K562 (cell line): ENCODE results near the gene HNRNPA2B1.

Experiments used
- E2F4 ChIP-seq: sonication (generic); formaldehyde crosslinking; IDR thresholded peaks from 2 replicates; pipeline ENCODE4 v1.8.0; 2022; ENCODE audit warnings: mild to moderate bottlenecking, low read depth, missing genetic modification reagents
- FOXA1 ChIP-seq: fragments of 450-650 bp; IDR thresholded peaks from 2 replicates; pipeline ENCODE4 v1.6.1; 2016; ENCODE audit warnings: mild to moderate bottlenecking, borderline replicate concordance
- FOXK2 ChIP-seq, 2 experiments: fragments of 450-650 bp; IDR thresholded peaks in 1 of 2; conservative IDR thresholded peaks in 1 of 2; 2 replicates each; pipeline ENCODE4 v1.6.1; 2016; ENCODE audit warnings: low read depth in 2 of 2, mild to moderate bottlenecking in 1 of 2
- GMEB1 ChIP-seq: fragments of 250-450 bp; sonication (Bioruptor Pico); IDR thresholded peaks from 2 replicates; pipeline ENCODE4 v1.4.0; 2020; ENCODE audit warnings: mild to moderate bottlenecking
- MAZ ChIP-seq, 2 experiments: fragments of 450-650 bp in 1 of 2; sonication (generic) in 1 of 2; formaldehyde crosslinking; IDR thresholded peaks in 1 of 2; conservative IDR thresholded peaks in 1 of 2; 2 replicates each; pipeline versions ENCODE4 v1.4.0 to v1.5.0; 2020; ENCODE audit warnings: mild to moderate bottlenecking in 1 of 2, missing genetic modification reagents in 1 of 2
- MXI1 ChIP-seq: IDR thresholded peaks from 2 replicates; pipeline ENCODE4 v1.6.1; 2011; ENCODE audit warnings: low read depth, mild to moderate bottlenecking, improper control_type of control experiment, low read length
- NFIC ChIP-seq: fragments of 450-650 bp; IDR thresholded peaks from 2 replicates; pipeline ENCODE4 v1.6.1; 2017; ENCODE audit warnings: mild to moderate bottlenecking, inconsistent platforms
- TAF7 ChIP-seq: fragments of 450-650 bp; IDR thresholded peaks from 2 replicates; pipeline ENCODE4 v1.6.1; 2016; ENCODE audit warnings: missing genetic modification characterization, missing compliant biosample characterization
- ZNF583 ChIP-seq: fragments of 250-450 bp; sonication (Bioruptor Pico); IDR thresholded peaks from 2 replicates; pipeline ENCODE4 v1.4.0; 2020

GRCh38 chr7:26166684-26167266 is 33.8 kb downstream of the HNRNPA2B1 start:
- TF ChIP-seq NFIC (no peak), E2F4 (no peak), MAZ (CRISPR knock-in tag; conservative IDR thresholded peaks at IDR 0.05 in 1 of 2, IDR thresholded peaks at IDR 0.05 in 1 of 2) (no peak), ZNF583 (CRISPR knock-in tag) (no peak), MXI1 (no peak), TAF7 (tag) (no peak), FOXK2 (conservative IDR thresholded peaks at IDR 0.05 in 1 of 2, IDR thresholded peaks at IDR 0.05 in 1 of 2; ENCODE audit: low read depth in 2 of 2) (no peak), GMEB1 (no peak), FOXA1 (no peak)
